Measurements from ENCODE around the gene NELL1. TPM values are rescaled to one million over a fixed set of nuclear protein-coding genes. Genes with fewer than 3 reads are reported as not detected.

Gene NELL1
- polyA plus RNA-seq, 1 of the 3 experiments (the other 2 are of a cell fraction) = not detected

- Histone ChIP-seq H3K9ac (no peak overlapping the region), H3K9me2 (no peaks in the 10 kb centered on the region), H2AFZ (ENCODE audit: low read depth) (no peak overlapping the region), H3F3A (replicated peaks; ENCODE audit: insufficient read depth) (no peaks in the 10 kb centered on the region), H3K4me1 (ENCODE audit: control insufficient read depth in 1 of 2, insufficient read depth in 2 of 2, low read depth in 1 of 2, low read length in 1 of 2) (no peaks in the 10 kb centered on the region), H3K27ac (ENCODE audit: low read depth in 2 of 2, low read length in 1 of 2) (no peak overlapping the region), H3K27me3 (ENCODE audit: insufficient read depth) (no peaks in the 10 kb centered on the region), H3K9me3 (no peaks in the 10 kb centered on the region), H3K79me2 (ENCODE audit: insufficient read depth) (no peaks in the 10 kb centered on the region), H3K4me2 (no peak overlapping the region), H3K36me3 (replicated peaks in 1 of 2; ENCODE audit: control insufficient read depth in 1 of 2, insufficient read depth in 2 of 2, low read length in 1 of 2) (no peaks in the 10 kb centered on the region), H3K4me3 (ENCODE audit: low read depth in 2 of 2, low read length in 1 of 2) (no peak overlapping the region), H4K20me1 (ENCODE audit: insufficient read depth) (no peaks in the 10 kb centered on the region)
- no peak for DNase-seq
- TF ChIP-seq USF1 (IDR thresholded peaks at IDR 0.05; ENCODE audit: borderline replicate concordance, low read depth) (no peak), FOSL2 (IDR thresholded peaks at IDR 0.05; ENCODE audit: borderline replicate concordance, low read depth) (no peak), GATA2 (CRISPR knock-in tag; IDR thresholded peaks at IDR 0.05) (no peak), FOXJ3 (CRISPR knock-in tag; IDR thresholded peaks at IDR 0.05) (no peak)
- ChIA-PET POLR2A (no interaction called here), CTCF (interaction anchor here (0.6 to 0.7 kb wide), 2 partner anchors 16 to 401 kb away, joined by 3 read pairs; no protein-coding TSS in a partner anchor)
- 28% methylated on average over 3 of the region's 3 CpGs for WGBS (ENCODE audit: low lambda C conversion rate)
These were observed 403.2 kb downstream of the NELL1 start for GRCh38 chr11:21072558-21072957.

- POLR2A ChIA-PET = no interaction called here
- WGBS (ENCODE audit: low lambda C conversion rate) = 57% methylated on average over 3 of the region's 3 CpGs
These were observed 413.5 kb downstream of the NELL1 start for GRCh38 chr11:21082853-21083252.

More at GRCh38 chr11:21082853-21083252, 413.5 kb downstream of the NELL1 start:
- Histone ChIP-seq H3K9me2 (no peaks in the 10 kb centered on the region), H4K20me1 (ENCODE audit: insufficient read depth) (no peaks in the 10 kb centered on the region), H3F3A (replicated peaks; ENCODE audit: insufficient read depth) (no peaks in the 10 kb centered on the region), H3K4me3 (ENCODE audit: low read depth in 2 of 2, low read length in 1 of 2) (no peak overlapping the region), H3K27ac (ENCODE audit: low read depth in 2 of 2, low read length in 1 of 2) (no peak overlapping the region), H3K36me3 (replicated peaks in 1 of 2; ENCODE audit: control insufficient read depth in 1 of 2, insufficient read depth in 2 of 2, low read length in 1 of 2) (no peaks in the 10 kb centered on the region), H2AFZ (ENCODE audit: low read depth) (no peak overlapping the region), H3K4me2 (no peak overlapping the region), H3K4me1 (ENCODE audit: control insufficient read depth in 1 of 2, insufficient read depth in 2 of 2, low read depth in 1 of 2, low read length in 1 of 2) (no peaks in the 10 kb centered on the region), H3K27me3 (ENCODE audit: insufficient read depth) (no peaks in the 10 kb centered on the region), H3K9me3 (no peaks in the 10 kb centered on the region), H3K9ac (no peak overlapping the region), H3K79me2 (ENCODE audit: insufficient read depth) (no peaks in the 10 kb centered on the region)
- TF ChIP-seq RAD21 (IDR thresholded peaks at IDR 0.05; ENCODE audit: low read length) = no peak
- TF ChIP-seq RFX5 (IDR thresholded peaks at IDR 0.05; ENCODE audit: low read length) = no peak
- TF ChIP-seq CHD2 (IDR thresholded peaks at IDR 0.05; ENCODE audit: low read length, partially characterized antibody) = no peak
- TF ChIP-seq TCF12 (IDR thresholded peaks at IDR 0.05) = no peak
- no peak for TF ChIP-seq TEAD4 (IDR thresholded peaks at IDR 0.05; ENCODE audit: borderline replicate concordance, insufficient read depth)
- no peak for TF ChIP-seq REST (IDR thresholded peaks at IDR 0.05; ENCODE audit: low read depth, low read length)
- TF ChIP-seq IRF3 (IDR thresholded peaks at IDR 0.05; ENCODE audit: low read depth, low read length) = no peak
- TF ChIP-seq YY1 (IDR thresholded peaks at IDR 0.05; ENCODE audit: low read depth) = no peak
- TF ChIP-seq USF1 (IDR thresholded peaks at IDR 0.05; ENCODE audit: borderline replicate concordance, low read depth) = no peak
- no peak for TF ChIP-seq NFIC (IDR thresholded peaks at IDR 0.05; ENCODE audit: borderline replicate concordance)
- TF ChIP-seq POLR2AphosphoS5 (IDR thresholded peaks at IDR 0.05; ENCODE audit: low read depth, low read length) = no peak
- DNase-seq = no peak
- CTCF ChIA-PET = no interaction called here
